ENCODE results near the gene ALDH1L1.
A peak's percentile ranks its signal among the peaks of the same experiment; 100 is the strongest.

ALDH1L1 gene

GRCh38 chr3:126104742-126105605 lies 75.4 kb downstream of the ALDH1L1 start:
- H3K27me3 ChIP-seq (ENCODE audit: control insufficient read depth, insufficient read depth, low read length) = no peaks in the 10 kb centered on the region
- no peaks in the 10 kb centered on the region; the same call in 1 of the 2 replicates for H3K4me1 ChIP-seq (ENCODE audit: control insufficient read depth, insufficient read depth, low read length)
- no peak overlapping the region for H3K27ac ChIP-seq (ENCODE audit: low read length)
- H3K4me3 ChIP-seq (ENCODE audit: low read length) = no peak overlapping the region
- no peaks in the 10 kb centered on the region for H3K9me3 ChIP-seq (ENCODE audit: control insufficient read depth, insufficient read depth, low read length)
- no peaks in the 10 kb centered on the region for H3K36me3 ChIP-seq (ENCODE audit: control insufficient read depth, insufficient read depth, low read length)
- no CpG with 5 or more reads among the region's 15 CpGs for WGBS (ENCODE audit: insufficient coverage, insufficient read length)
- DNase-seq (ENCODE audit: low read depth, low spot score) = no peak

- no peak overlapping the region for H3K27ac ChIP-seq (ENCODE audit: low read length)
- WGBS (ENCODE audit: insufficient coverage, insufficient read length) = no CpG with 5 or more reads among the region's 7 CpGs
Observed at GRCh38 chr3:126104028-126104635, 76.3 kb downstream of the ALDH1L1 start.

GRCh38 chr3:126103121-126104027 lies 77.0 kb downstream of the ALDH1L1 start:
- no peaks in the 10 kb centered on the region for H3K9me3 ChIP-seq (ENCODE audit: control insufficient read depth, insufficient read depth, low read length)
- DNase-seq (ENCODE audit: low read depth, low spot score) = peak; percentile 20
- no peaks in the 10 kb centered on the region for H3K36me3 ChIP-seq (ENCODE audit: control insufficient read depth, insufficient read depth, low read length)
- no peak overlapping the region for H3K27ac ChIP-seq (ENCODE audit: low read length)
- H3K4me1 ChIP-seq (ENCODE audit: control insufficient read depth, insufficient read depth, low read length) = no peaks in the 10 kb centered on the region; the same call in 1 of the 2 replicates
- no peak overlapping the region for H3K4me3 ChIP-seq (ENCODE audit: low read length)
- H3K27me3 ChIP-seq (ENCODE audit: control insufficient read depth, insufficient read depth, low read length) = no peaks in the 10 kb centered on the region
- WGBS (ENCODE audit: insufficient coverage, insufficient read length) = no CpG with 5 or more reads among the region's 22 CpGs

More at GRCh38 chr3:126104028-126104635, 76.3 kb downstream of the ALDH1L1 start:
- Histone ChIP-seq H3K4me3 (ENCODE audit: low read length) (no peak overlapping the region), H3K36me3 (ENCODE audit: control insufficient read depth, insufficient read depth, low read length) (no peaks in the 10 kb centered on the region), H3K4me1 (ENCODE audit: control insufficient read depth, insufficient read depth, low read length) (no peaks in the 10 kb centered on the region; the same call in 1 of the 2 replicates), H3K27me3 (ENCODE audit: control insufficient read depth, insufficient read depth, low read length) (no peaks in the 10 kb centered on the region), H3K9me3 (ENCODE audit: control insufficient read depth, insufficient read depth, low read length) (no peaks in the 10 kb centered on the region)
- no peak for DNase-seq (ENCODE audit: low read depth, low spot score)

- Histone ChIP-seq H3K27ac (ENCODE audit: low read length) (no peak overlapping the region), H3K36me3 (ENCODE audit: control insufficient read depth, insufficient read depth, low read length) (no peaks in the 10 kb centered on the region), H3K4me1 (ENCODE audit: control insufficient read depth, insufficient read depth, low read length) (no peaks in the 10 kb centered on the region; the same call in 1 of the 2 replicates), H3K9me3 (ENCODE audit: control insufficient read depth, insufficient read depth, low read length) (no peaks in the 10 kb centered on the region), H3K4me3 (ENCODE audit: low read length) (no peak overlapping the region), H3K27me3 (ENCODE audit: control insufficient read depth, insufficient read depth, low read length) (no peaks in the 10 kb centered on the region)
- no peak for DNase-seq (ENCODE audit: low read depth, low spot score)
- no CpG with 5 or more reads among the region's 5 CpGs for WGBS (ENCODE audit: insufficient coverage, insufficient read length)
Observed at GRCh38 chr3:126102530-126102951, 77.8 kb downstream of the ALDH1L1 start.

- no peaks in the 10 kb centered on the region; the same call in 1 of the 2 replicates for H3K9me3 ChIP-seq (ENCODE audit: control insufficient read depth, insufficient read depth, low read length)
- WGBS (ENCODE audit: insufficient coverage, insufficient read length) = no CpG with 5 or more reads among the region's 8 CpGs
- no peaks in the 10 kb centered on the region for H3K27me3 ChIP-seq (ENCODE audit: control insufficient read depth, insufficient read depth, low read length)
- no peak overlapping the region for H3K4me3 ChIP-seq (ENCODE audit: low read length)
- H3K36me3 ChIP-seq (ENCODE audit: control insufficient read depth, insufficient read depth, low read length) = no peaks in the 10 kb centered on the region
- H3K4me1 ChIP-seq (ENCODE audit: control insufficient read depth, insufficient read depth, low read length) = no peaks in the 10 kb centered on the region; the same call in 1 of the 2 replicates
- DNase-seq (ENCODE audit: low read depth, low spot score) = no peak
- H3K27ac ChIP-seq (ENCODE audit: low read length) = no peak overlapping the region
Observed at GRCh38 chr3:126102011-126102410, 78.4 kb downstream of the ALDH1L1 start.

- Histone ChIP-seq H3K4me1 (ENCODE audit: control insufficient read depth, insufficient read depth, low read length) (no peaks in the 10 kb centered on the region; the same call in 1 of the 2 replicates), H3K9me3 (ENCODE audit: control insufficient read depth, insufficient read depth, low read length) (no peaks in the 10 kb centered on the region; the same call in 1 of the 2 replicates), H3K4me3 (ENCODE audit: low read length) (no peak overlapping the region), H3K36me3 (ENCODE audit: control insufficient read depth, insufficient read depth, low read length) (no peaks in the 10 kb centered on the region), H3K27me3 (ENCODE audit: control insufficient read depth, insufficient read depth, low read length) (no peaks in the 10 kb centered on the region), H3K27ac (ENCODE audit: low read length) (no peak overlapping the region)
- WGBS (ENCODE audit: insufficient coverage, insufficient read length) = no CpG with 5 or more reads among the region's 10 CpGs
- no peak for DNase-seq (ENCODE audit: low read depth, low spot score)
Observed at GRCh38 chr3:126101521-126101982, 78.8 kb downstream of the ALDH1L1 start.

- Histone ChIP-seq H3K27ac (ENCODE audit: low read length) (no peak overlapping the region), H3K4me1 (ENCODE audit: control insufficient read depth, insufficient read depth, low read length) (no peaks in the 10 kb centered on the region), H3K27me3 (ENCODE audit: control insufficient read depth, insufficient read depth, low read length) (no peaks in the 10 kb centered on the region), H3K36me3 (ENCODE audit: control insufficient read depth, insufficient read depth, low read length) (no peaks in the 10 kb centered on the region), H3K9me3 (ENCODE audit: control insufficient read depth, insufficient read depth, low read length) (no peaks in the 10 kb centered on the region; the same call in 1 of the 2 replicates), H3K4me3 (ENCODE audit: low read length) (no peak overlapping the region)
- no peak for DNase-seq (ENCODE audit: low read depth, low spot score)
- WGBS (ENCODE audit: insufficient coverage, insufficient read length) = no CpG with 5 or more reads among the region's 18 CpGs
Observed at GRCh38 chr3:126100634-126101301, 79.6 kb downstream of the ALDH1L1 start.

GRCh38 chr3:126100269-126100633 lies 80.1 kb downstream of the ALDH1L1 start:
- WGBS (ENCODE audit: insufficient coverage, insufficient read length) = no CpG with 5 or more reads among the region's 4 CpGs
- H3K27me3 ChIP-seq (ENCODE audit: control insufficient read depth, insufficient read depth, low read length) = no peaks in the 10 kb centered on the region
- H3K4me3 ChIP-seq (ENCODE audit: low read length) = no peak overlapping the region
- H3K27ac ChIP-seq (ENCODE audit: low read length) = no peak overlapping the region
- no peaks in the 10 kb centered on the region for H3K4me1 ChIP-seq (ENCODE audit: control insufficient read depth, insufficient read depth, low read length)
- H3K36me3 ChIP-seq (ENCODE audit: control insufficient read depth, insufficient read depth, low read length) = no peaks in the 10 kb centered on the region
- H3K9me3 ChIP-seq (ENCODE audit: control insufficient read depth, insufficient read depth, low read length) = no peaks in the 10 kb centered on the region; the same call in 1 of the 2 replicates
- no peak for DNase-seq (ENCODE audit: low read depth, low spot score)

- no CpG with 5 or more reads among the region's 2 CpGs for WGBS (ENCODE audit: insufficient coverage, insufficient read length)
Observed at GRCh38 chr3:126098391-126098858, 82.0 kb downstream of the ALDH1L1 start.

More at GRCh38 chr3:126098391-126098858, 82.0 kb downstream of the ALDH1L1 start:
- no peaks in the 10 kb centered on the region; the same call in 1 of the 2 replicates for H3K9me3 ChIP-seq (ENCODE audit: control insufficient read depth, insufficient read depth, low read length)
- no peak overlapping the region for H3K27ac ChIP-seq (ENCODE audit: low read length)
- H3K4me1 ChIP-seq (ENCODE audit: control insufficient read depth, insufficient read depth, low read length) = no peaks in the 10 kb centered on the region
- no peaks in the 10 kb centered on the region for H3K27me3 ChIP-seq (ENCODE audit: control insufficient read depth, insufficient read depth, low read length)
- DNase-seq (ENCODE audit: low read depth, low spot score) = no peak
- H3K4me3 ChIP-seq (ENCODE audit: low read length) = no peak overlapping the region
- H3K36me3 ChIP-seq (ENCODE audit: control insufficient read depth, insufficient read depth, low read length) = no peaks in the 10 kb centered on the region
